Erythroblast (primary cell): Measurements from ENCODE around the gene C2orf68.

Source experiments
- GATA1 ChIP-seq: IDR thresholded peaks from 2 replicates; pipeline ENCODE4 v1.6.1; 2011; ENCODE audit warnings: low read depth, mild to moderate bottlenecking, control low read depth, low read length, moderate library complexity
- POLR2A ChIP-seq: IDR thresholded peaks from 2 replicates; pipeline ENCODE4 v1.6.1; 2011; ENCODE audit warnings: mild to moderate bottlenecking, low read length

GRCh38 chr2:85589181-85589580 is 22.7 kb downstream of the C2orf68 start:
- TF ChIP-seq GATA1 (no peak), POLR2A (no peak)
